Spleen (tissue), 11 donors: ENCODE results near the gene NEO1. TPM values are rescaled to one million over a fixed set of nuclear protein-coding genes. Genes with fewer than 3 reads are reported as not detected.

Source experiments
- DNase-seq: peaks from one replicate; pipeline ENCODE4 v3.0.0-alpha.2; 2020
- H3K27ac ChIP-seq, 8 donors: fragments of 200-600 bp; sonication (generic) in 7 of 8; 1 replicate in 4 of 8; 2 replicates in 4 of 8; pipeline versions ENCODE4 v1.5.0 to v1.8.0; 2016 to 2021; ENCODE audit warnings: inconsistent platforms in 4 of 8, mild to moderate bottlenecking in 4 of 8, moderate library complexity in 1 of 8
- H3K27me3 ChIP-seq, 7 donors: fragments of 200-600 bp; sonication (generic) in 6 of 7; replicated peaks in 1 of 7; 1 replicate in 4 of 7; 2 replicates in 3 of 7; pipeline versions ENCODE4 v1.5.0 to v1.8.0; 2016 to 2021; ENCODE audit warnings: inconsistent platforms in 3 of 7, mild to moderate bottlenecking in 1 of 7
- H3K36me3 ChIP-seq, 6 donors: fragments of 200-600 bp; sonication (generic) in 5 of 6; 1 replicate in 4 of 6; 2 replicates in 2 of 6; pipeline versions ENCODE4 v1.5.0 to v1.8.0; 2016 to 2021; ENCODE audit warnings: inconsistent platforms in 2 of 6
- H3K4me1 ChIP-seq, 6 donors: fragments of 200-600 bp; sonication (generic) in 5 of 6; 1 replicate in 3 of 6; 2 replicates in 3 of 6; pipeline versions ENCODE4 v1.5.0 to v1.8.0; 2016 to 2021; ENCODE audit warnings: inconsistent platforms in 3 of 6
- H3K4me3 ChIP-seq, 8 donors: fragments of 200-600 bp; sonication (generic) in 7 of 8; 1 replicate in 4 of 8; 2 replicates in 4 of 8; pipeline versions ENCODE4 v1.5.0 to v1.8.0; 2016 to 2021; ENCODE audit warnings: inconsistent platforms in 4 of 8, mild to moderate bottlenecking in 4 of 8, moderate library complexity in 2 of 8
- H3K9me3 ChIP-seq, 8 donors: fragments of 200-600 bp; sonication (generic) in 7 of 8; 1 replicate in 4 of 8; 2 replicates in 4 of 8; pipeline versions ENCODE4 v1.5.0 to v1.8.0; 2016 to 2021; ENCODE audit warnings: inconsistent platforms in 4 of 8
- CTCF ChIP-seq, 11 experiments: fragments of 200-600 bp in 7 of 11; fragments of 450-650 bp in 4 of 11; sonication (generic) in 4 of 11; IDR thresholded peaks in 8 of 11; conservative IDR thresholded peaks in 3 of 11; 1 replicate in 7 of 11; 2 replicates in 4 of 11; pipeline versions ENCODE4 v1.4.0 to v1.8.0; 2016 to 2021; ENCODE audit warnings: antibody characterized with exemption in 11 of 11, inconsistent platforms in 4 of 11, mild to moderate bottlenecking in 1 of 11
- POLR2A ChIP-seq, 3 donors: fragments of 450-650 bp; IDR thresholded peaks; one replicate each; pipeline ENCODE4 v1.5.1; 2017; ENCODE audit warnings: antibody characterized with exemption in 3 of 3, mild to moderate bottlenecking in 1 of 3
- POLR2AphosphoS5 ChIP-seq, 3 donors: sonication (generic); formaldehyde crosslinking; IDR thresholded peaks; one replicate each; pipeline ENCODE4 v1.5.1; 2017; ENCODE audit warnings: antibody characterized with exemption in 3 of 3
- WGBS, 5 donors: extraction: QIAGEN DNeasy Blood & Tissue Kit in 3 of 5; methylation state at CpG; one replicate each; pipeline versions ENCODE4 v1.1.5 to v1.1.7; 2013 to 2018; 5-methylcytosine and 5-hydroxymethylcytosine counted together
- intact Hi-C: fragments of 100-400 bp; cut with DNase I; formaldehyde crosslinking; loops from one replicate; pipeline ENCODE4 v1.15.0; 2023; ENCODE audit warnings: low total_unique reads
- polyA plus RNA-seq, 3 donors: library from polyadenylated mRNA; stranded (reverse); fragments of 200-250 nt; gene quantifications; one replicate each; pipeline ENCODE4 v1.2.1, GENCODE V29; 2013
- total RNA-seq, 7 donors: library from RNA; depleted of rRNA in 3 of 7; stranded (reverse); fragments of >200 nt in 3 of 7; fragmentation: NEBNext Ultra II Directional in 4 of 7; extraction: Animal tissue kit (Norgen Biotek cat#: 25700) in 4 of 7; gene quantifications; one replicate each; pipeline versions ENCODE4 v1.1.0 to v1.2.1, GENCODE V29; 2016 to 2021
- donor health status: healthy with polysubstance abuse.
- donor health status: DM: no; HTN: no; CAD: no; lungs with moderate emphysema.
- donor health status: DM: no; HTN: no; CAD: no.
- donor health status: Bipolar disorder and iron deficiency.
- donor health status: healthy.
- donor health status: DM: no; HTN: no; CAD: no.
- donor health status: DM: yes; HTN: yes; CAD: no.

Gene NEO1
- total and polyA plus RNA-seq, 10 donors: 1.4 to 14.3 (median 10.5) TPM

DNA sequence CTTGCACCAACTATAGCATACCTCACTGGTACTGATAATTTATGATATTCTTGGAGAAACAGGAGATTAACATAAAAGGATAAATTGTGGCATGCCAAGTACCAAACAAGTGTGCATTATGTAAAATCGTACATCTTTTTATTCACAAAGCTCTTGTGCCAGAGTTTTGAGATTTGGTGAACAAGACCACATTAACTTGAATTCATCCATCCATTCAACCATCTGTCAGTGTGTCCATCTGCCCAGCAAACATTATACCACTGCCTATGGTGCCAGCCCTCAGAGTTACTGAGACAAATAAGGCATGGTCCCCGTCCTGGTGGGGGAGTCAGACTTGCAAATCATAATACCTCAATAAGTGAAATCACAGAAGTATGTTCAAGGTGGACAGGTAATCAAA lies 17.0 kb upstream of the NEO1 start:
- DNase-seq: no peak
- intact Hi-C loops: no loop called here
- H3K4me1 ChIP-seq: no peaks in the 10 kb centered on the region
- WGBS, 5 donors: 63 to 83% (median 70%) methylated on average over 2 of the region's 2 CpGs
- no peak overlapping the region for H3K27ac ChIP-seq
- no peaks in the 10 kb centered on the region for H3K9me3 ChIP-seq
- TF ChIP-seq POLR2AphosphoS5 (IDR thresholded peaks at IDR 0.05): no peak
- TF ChIP-seq POLR2A (IDR thresholded peaks at IDR 0.05): no peak
- TF ChIP-seq CTCF (IDR thresholded peaks at IDR 0.05 in 8 of 11, conservative IDR thresholded peaks at IDR 0.05 in 3 of 11): no peak
- no peak overlapping the region for H3K4me3 ChIP-seq
- no peaks in the 10 kb centered on the region for H3K36me3 ChIP-seq
- H3K27me3 ChIP-seq: peaks cover 0 to 34% (median 0%) of the 10 kb centered on the region in 7 donors

GRCh38 chr15:73038220-73038619 lies 14.0 kb upstream of the NEO1 start:
- 73 to 79% (median 73%) methylated on average over 4 of the region's 4 CpGs for WGBS, 5 donors
- Histone ChIP-seq H3K4me1 (no peaks in the 10 kb centered on the region), H3K27me3 (peaks cover 0 to 23% (median 0%) of the 10 kb centered on the region in 7 donors), H3K36me3 (no peaks in the 10 kb centered on the region), H3K27ac (no peak overlapping the region), H3K4me3 (no peak overlapping the region), H3K9me3 (no peaks in the 10 kb centered on the region)
- TF ChIP-seq CTCF (IDR thresholded peaks at IDR 0.05 in 8 of 11, conservative IDR thresholded peaks at IDR 0.05 in 3 of 11) (no peak), POLR2AphosphoS5 (IDR thresholded peaks at IDR 0.05) (no peak), POLR2A (IDR thresholded peaks at IDR 0.05) (no peak)
- no peak for DNase-seq
- intact Hi-C loops: no loop called here

DNA sequence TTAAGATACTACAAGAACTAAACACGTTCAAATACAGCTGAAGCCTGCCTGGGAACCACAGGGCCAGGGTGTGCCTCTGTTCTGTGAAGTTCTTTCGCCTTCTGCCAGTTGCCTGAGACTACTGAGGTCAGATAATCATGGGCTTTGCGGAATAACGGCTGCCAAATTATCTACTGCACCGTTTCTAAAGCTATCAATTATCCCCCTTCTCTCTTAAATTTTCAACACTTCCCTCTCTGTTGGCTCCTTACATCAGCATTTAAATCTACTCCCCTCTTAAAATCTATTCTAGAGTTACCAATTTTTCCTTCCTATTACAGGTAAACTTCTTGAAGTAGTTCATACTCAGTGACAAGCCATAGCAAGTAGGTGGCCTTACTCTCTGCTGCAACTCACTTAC lies 6.2 kb upstream of the NEO1 start:
- 57 to 68% (median 67%) methylated on average over 5 of the region's 5 CpGs for WGBS, 5 donors
- no peaks in the 10 kb centered on the region for H3K36me3 ChIP-seq
- peaks cover 0 to 69% (median 7%) of the 10 kb centered on the region in 7 donors for H3K27me3 ChIP-seq
- H3K4me3 ChIP-seq: no peak overlapping the region
- no peak for TF ChIP-seq POLR2AphosphoS5 (IDR thresholded peaks at IDR 0.05)
- no peak for TF ChIP-seq POLR2A (IDR thresholded peaks at IDR 0.05)
- TF ChIP-seq CTCF (IDR thresholded peaks at IDR 0.05 in 8 of 11, conservative IDR thresholded peaks at IDR 0.05 in 3 of 11): no peak
- no peaks in the 10 kb centered on the region for H3K9me3 ChIP-seq
- intact Hi-C loops: no loop called here
- H3K27ac ChIP-seq: no peak overlapping the region
- peaks cover 0 to 3% (median under 1%) of the 10 kb centered on the region in 6 donors for H3K4me1 ChIP-seq
- DNase-seq: no peak

DNA sequence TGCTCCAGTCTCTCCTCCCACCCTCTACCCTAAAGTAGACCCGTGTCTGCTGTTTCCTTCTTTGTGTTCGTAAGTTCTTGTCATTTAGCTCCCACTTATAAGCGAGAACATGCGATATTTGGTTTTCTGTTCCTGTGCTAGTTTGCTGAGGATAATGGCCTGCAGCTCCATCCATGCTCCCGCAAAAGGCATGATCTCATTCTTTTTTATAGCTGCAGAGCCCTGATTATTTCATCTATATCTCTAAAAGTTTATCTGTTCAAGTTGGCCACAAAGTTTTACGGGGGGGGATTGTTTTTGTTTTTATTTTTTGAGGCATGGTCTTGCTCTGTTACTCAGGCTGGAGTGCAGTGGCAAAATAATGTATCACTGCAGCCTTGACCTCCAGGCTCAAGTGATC lies 4.4 kb upstream of the NEO1 start:
- peaks cover 0 to 13% (median 9%) of the 10 kb centered on the region in 6 donors for H3K4me1 ChIP-seq
- no peaks in the 10 kb centered on the region for H3K36me3 ChIP-seq
- intact Hi-C loops: no loop called here
- H3K4me3 ChIP-seq: no peak overlapping the region
- no peak for DNase-seq
- 80 to 85% (median 82%) methylated on average over 6 of the region's 6 CpGs for WGBS, 5 donors
- no peaks in the 10 kb centered on the region for H3K9me3 ChIP-seq
- H3K27ac ChIP-seq: no peak overlapping the region
- H3K27me3 ChIP-seq: peaks cover 0 to 79% (median 19%) of the 10 kb centered on the region in 7 donors
- TF ChIP-seq POLR2A (IDR thresholded peaks at IDR 0.05): no peak
- TF ChIP-seq POLR2AphosphoS5 (IDR thresholded peaks at IDR 0.05): no peak
- TF ChIP-seq CTCF (IDR thresholded peaks at IDR 0.05 in 8 of 11, conservative IDR thresholded peaks at IDR 0.05 in 3 of 11): no peak
